MM.1S (cell line): ENCODE data around the gene ATXN1.
"Not testable (repeated sequence)": the region's sequence is repeated elsewhere in the genome, so short reads cannot be mapped to it uniquely, and the experiment has no call there.

Experiments used
- DNase-seq: peaks from one replicate; pipeline ENCODE4 v3.0.0-alpha.2; 2015
- H2AFZ ChIP-seq: fragments of 300-600 bp; sonication (generic); 2 replicates; pipeline ENCODE4 v1.6.0; 2016; ENCODE audit warnings: antibody characterized with exemption, low read length
- H3F3A ChIP-seq: fragments of 300-600 bp; sonication (generic); 2 replicates; pipeline ENCODE4 v1.6.1; 2016; ENCODE audit warnings: mild to moderate bottlenecking, antibody characterized with exemption, low read length, moderate library complexity, mixed read lengths; ENCODE audit not compliant: insufficient read depth
- H3K27ac ChIP-seq: fragments of 300-600 bp; sonication (generic); 2 replicates; pipeline ENCODE4 v1.5.1; 2016; ENCODE audit warnings: mild to moderate bottlenecking, low read length
- H3K27me3 ChIP-seq: fragments of 300-600 bp; sonication (generic); replicated peaks from 2 replicates; pipeline ENCODE4 v1.6.0; 2016; ENCODE audit warnings: low read length; ENCODE audit not compliant: insufficient read depth
- H3K36me3 ChIP-seq: fragments of 300-600 bp; sonication (generic); replicated peaks from 2 replicates; pipeline ENCODE4 v1.6.1; 2016; ENCODE audit warnings: mild to moderate bottlenecking, low read length, mixed read lengths; ENCODE audit not compliant: insufficient read depth
- H3K4me1 ChIP-seq: fragments of 300-600 bp; sonication (generic); 2 replicates; pipeline ENCODE4 v1.6.1; 2016; ENCODE audit warnings: low read length, mixed read lengths
- H3K4me2 ChIP-seq: fragments of 300-600 bp; sonication (generic); 2 replicates; pipeline ENCODE4 v1.6.0; 2016; ENCODE audit warnings: low read depth, low read length
- H3K4me3 ChIP-seq: fragments of 300-600 bp; sonication (generic); 2 replicates; pipeline ENCODE4 v1.5.1; 2016; ENCODE audit warnings: low read length, mixed read lengths
- H3K79me2 ChIP-seq: fragments of 300-600 bp; sonication (generic); 2 replicates; pipeline ENCODE4 v1.6.1; 2016; ENCODE audit warnings: mixed run types, low read length, mixed read lengths
- H3K9ac ChIP-seq: fragments of 300-600 bp; sonication (generic); 2 replicates; pipeline ENCODE4 v1.6.1; 2016; ENCODE audit warnings: low read length, mixed read lengths
- H3K9me2 ChIP-seq: fragments of 300-600 bp; sonication (generic); replicated peaks from 2 replicates; pipeline ENCODE4 v1.6.1; 2016; ENCODE audit warnings: mild to moderate bottlenecking, low read length, mixed read lengths; ENCODE audit not compliant: insufficient read depth
- H3K9me3 ChIP-seq: fragments of 300-600 bp; sonication (generic); replicated peaks from 2 replicates; pipeline ENCODE4 v1.6.1; 2016; ENCODE audit warnings: mild to moderate bottlenecking, low read length, mixed read lengths; ENCODE audit not compliant: insufficient read depth
- H4K20me1 ChIP-seq: fragments of 300-600 bp; sonication (generic); 2 replicates; pipeline ENCODE4 v1.6.1; 2016; ENCODE audit warnings: mild to moderate bottlenecking, low read length, moderate library complexity, mixed read lengths; ENCODE audit not compliant: insufficient read depth
- CTCF ChIP-seq: fragments of 300-600 bp; sonication (generic); IDR thresholded peaks from 2 replicates; pipeline ENCODE4 v1.5.1; 2016; ENCODE audit warnings: antibody characterized with exemption, low read length, mixed read lengths
- EZH2 ChIP-seq: fragments of 300-600 bp; sonication (generic); optimal IDR thresholded peaks from 2 replicates; pipeline ENCODE3; 2017; ENCODE audit warnings: low read depth, mild to moderate bottlenecking, antibody characterized with exemption, low read length, mixed read lengths
- EZH2phosphoT487 ChIP-seq: fragments of 300-600 bp; sonication (generic); IDR thresholded peaks from 2 replicates; pipeline ENCODE4 v1.6.1; 2018; ENCODE audit warnings: antibody characterized with exemption, low read length

The ATXN1 gene

DNA sequence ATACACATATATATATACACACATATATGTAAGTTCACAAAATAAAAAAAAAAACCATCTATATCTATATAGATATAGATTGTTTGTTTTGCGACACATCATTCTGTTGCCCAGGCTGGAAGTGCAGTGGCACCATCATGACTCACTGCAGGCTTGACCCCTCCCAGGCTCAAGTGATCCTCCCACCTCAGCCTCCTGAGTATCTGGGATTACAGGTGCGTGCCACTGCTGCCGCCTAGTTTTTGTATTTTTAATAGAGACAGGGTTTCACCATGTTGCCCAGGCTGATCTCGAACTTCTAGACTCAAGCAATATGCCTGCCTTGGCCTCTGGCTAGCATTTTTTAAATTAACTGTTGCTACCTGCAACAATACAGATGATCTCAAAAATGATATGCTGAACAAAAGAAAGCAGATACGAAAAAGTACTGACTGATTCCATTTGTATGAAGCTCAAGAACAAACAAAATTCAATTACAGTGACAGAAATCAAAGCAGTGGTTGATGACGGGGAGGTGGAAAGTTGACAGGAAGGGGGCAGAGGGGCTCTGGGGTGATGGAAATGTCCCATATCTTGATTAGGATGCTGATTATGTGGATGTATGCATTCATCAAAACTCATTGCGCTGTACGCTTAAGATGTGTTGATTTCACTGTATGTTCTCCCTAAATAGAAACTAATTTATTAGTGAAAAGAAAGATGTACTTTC is 49.6 kb downstream of the ATXN1 start:
- Histone ChIP-seq H4K20me1 (no peaks in the 10 kb centered on the region), H3K4me3 (no peak overlapping the region), H3K27ac (no peak overlapping the region), H3K9ac (no peak overlapping the region), H3K4me1 (peaks cover 12% of the 10 kb centered on the region), H3K27me3 (no peaks in the 10 kb centered on the region), H3F3A (no peaks in the 10 kb centered on the region), H3K9me3 (no peaks in the 10 kb centered on the region), H3K9me2 (no peaks in the 10 kb centered on the region), H3K4me2 (no peak overlapping the region), H3K79me2 (peaks cover 13% of the 10 kb centered on the region), H3K36me3 (no peaks in the 10 kb centered on the region), H2AFZ (no peak overlapping the region)
- no peak for TF ChIP-seq EZH2phosphoT487
- no peak for TF ChIP-seq EZH2
- no peak for TF ChIP-seq CTCF
- no peak for DNase-seq

DNA sequence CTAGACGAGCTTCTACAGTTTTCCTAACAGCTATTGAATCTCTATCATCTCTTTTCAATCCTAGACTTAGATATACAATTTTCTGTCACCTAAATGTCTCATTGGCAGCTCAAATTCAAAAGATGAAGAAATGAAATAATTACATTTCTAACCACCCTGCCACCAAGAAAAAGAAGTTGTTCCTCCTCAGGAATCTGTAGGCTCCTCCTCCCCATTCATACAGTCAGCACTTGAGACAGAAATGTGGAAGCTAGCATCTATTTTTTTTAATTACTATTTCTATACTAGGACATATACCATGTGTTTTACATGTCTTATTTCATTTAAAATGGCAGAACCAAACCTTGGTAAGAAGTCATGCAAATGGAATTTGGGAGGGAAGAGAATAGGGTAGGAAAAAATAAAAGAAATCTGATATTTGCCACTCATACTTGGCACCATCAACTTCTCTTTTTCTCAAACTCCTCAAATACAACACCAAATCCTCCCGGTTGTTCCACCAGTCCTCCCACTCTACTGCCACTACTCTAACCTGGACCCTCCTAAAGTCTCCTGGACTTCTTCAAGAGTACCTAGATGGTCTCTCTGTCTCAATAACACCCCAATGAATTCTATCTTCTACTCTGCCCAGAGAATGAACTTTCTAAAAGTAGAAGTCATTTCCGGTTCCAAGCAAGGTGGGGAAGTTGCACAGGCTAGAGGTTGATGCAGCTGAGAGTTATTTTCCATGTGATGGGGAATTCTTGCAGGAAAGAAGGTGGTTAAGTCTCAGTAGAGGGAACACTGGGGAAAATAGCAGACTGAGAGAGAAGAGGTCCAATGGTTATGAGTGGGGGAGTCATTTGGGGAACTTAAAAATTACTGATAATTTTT is 54.1 kb downstream of the ATXN1 start:
- H3K9me2 ChIP-seq: no peaks in the 10 kb centered on the region
- no peaks in the 10 kb centered on the region for H3K27me3 ChIP-seq
- H3K36me3 ChIP-seq: no peaks in the 10 kb centered on the region
- peaks cover 12% of the 10 kb centered on the region for H3K4me1 ChIP-seq
- no peak for TF ChIP-seq CTCF
- no peak for TF ChIP-seq EZH2
- TF ChIP-seq EZH2phosphoT487: no peak
- no peaks in the 10 kb centered on the region for H3F3A ChIP-seq
- H3K79me2 ChIP-seq: peaks cover 30% of the 10 kb centered on the region
- H2AFZ ChIP-seq: no peak overlapping the region
- no peaks in the 10 kb centered on the region for H3K9me3 ChIP-seq
- no peak overlapping the region for H3K4me3 ChIP-seq
- peak; percentile 10 for DNase-seq
- peak overlapping the region; percentile 25; the same call in 1 of the 2 replicates for H3K4me2 ChIP-seq
- no peak overlapping the region for H3K9ac ChIP-seq
- H3K27ac ChIP-seq: no peak overlapping the region
- no peaks in the 10 kb centered on the region for H4K20me1 ChIP-seq

DNA sequence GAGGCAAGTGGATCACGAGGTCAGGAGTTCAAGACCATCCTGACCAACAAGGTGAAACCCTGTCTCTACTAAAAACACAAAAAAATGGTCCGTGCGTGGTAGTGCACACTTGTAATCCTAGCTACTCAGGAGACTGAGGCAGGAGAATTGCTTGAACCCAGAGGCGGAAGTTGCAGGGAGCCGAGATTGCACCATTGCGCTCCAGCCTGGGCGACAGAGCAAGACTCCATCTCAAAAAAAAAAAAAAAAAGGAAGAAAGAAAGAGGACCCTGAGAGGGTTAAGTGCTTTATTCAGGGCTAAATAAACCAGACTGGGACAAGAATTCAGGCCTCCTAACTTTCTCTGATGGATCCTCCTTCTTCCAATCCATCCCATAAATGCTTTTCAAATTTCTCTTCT is 54.8 kb downstream of the ATXN1 start:
- H3K27ac ChIP-seq, H3F3A ChIP-seq, H3K9ac ChIP-seq, H2AFZ ChIP-seq, H3K27me3 ChIP-seq, H3K36me3 ChIP-seq, H3K4me3 ChIP-seq, DNase-seq, H4K20me1 ChIP-seq, H3K4me2 ChIP-seq, H3K9me2 ChIP-seq, H3K9me3 ChIP-seq: not testable (repeated sequence)
- H3K79me2 ChIP-seq: peaks cover 27% of the 10 kb centered on the region
- peaks cover 12% of the 10 kb centered on the region for H3K4me1 ChIP-seq
